Renal pelvis (tissue), 4 donors: ENCODE measurements around the gene DNAJC1. TPM values are rescaled to one million over a fixed set of nuclear protein-coding genes. Genes with fewer than 3 reads are reported as not detected.
"Not testable (repeated sequence)": the region's sequence is repeated elsewhere in the genome, so short reads cannot be mapped to it uniquely, and the experiment has no call there.

Source experiments
- DNase-seq: peaks from one replicate; pipeline ENCODE4 v3.0.0-alpha.2; 2013
- polyA plus RNA-seq, 3 donors: library from polyadenylated mRNA; unstranded; fragments of 120-200 nt; gene quantifications; one replicate each; pipeline ENCODE4 v1.2.1, GENCODE V29; 2013; ENCODE audit not compliant: insufficient read length in 3 of 3

Gene DNAJC1
- polyA plus RNA-seq, 3 donors = 26.0 to 30.0 (median 27.9) TPM

- DNase-seq = no peak
Observed at GRCh38 chr10:21919906-21920305, 83.6 kb downstream of the DNAJC1 start.

- DNase-seq = no peak
Observed at GRCh38 chr10:21919117-21919516, 84.4 kb downstream of the DNAJC1 start.

- DNase-seq = no peak
Observed at GRCh38 chr10:21912625-21913024, 90.9 kb downstream of the DNAJC1 start.

GRCh38 chr10:21910798-21911197 lies 92.7 kb downstream of the DNAJC1 start:
- no peak for DNase-seq

- no peak for DNase-seq
Observed at GRCh38 chr10:21907436-21907835, 96.1 kb downstream of the DNAJC1 start.

GRCh38 chr10:21904930-21905329 lies 98.6 kb downstream of the DNAJC1 start:
- no peak for DNase-seq

GRCh38 chr10:21899736-21900135 lies 103.8 kb downstream of the DNAJC1 start:
- no peak for DNase-seq

- no peak for DNase-seq
Observed at GRCh38 chr10:21895932-21896331, 107.6 kb downstream of the DNAJC1 start.

GRCh38 chr10:21894648-21895342 lies 108.7 kb downstream of the DNAJC1 start:
- no peak for DNase-seq

- DNase-seq = no peak
Observed at GRCh38 chr10:21891439-21891838, 112.1 kb downstream of the DNAJC1 start.

- DNase-seq = no peak
Observed at GRCh38 chr10:21889477-21890275, 113.9 kb downstream of the DNAJC1 start.

GRCh38 chr10:21888959-21889358 lies 114.6 kb downstream of the DNAJC1 start:
- no peak for DNase-seq

- DNase-seq = no peak
Observed at GRCh38 chr10:21885940-21886339, 117.6 kb downstream of the DNAJC1 start.

GRCh38 chr10:21873198-21873597 lies 130.3 kb downstream of the DNAJC1 start:
- DNase-seq = no peak

- not testable (repeated sequence) for DNase-seq
Observed at GRCh38 chr10:21872771-21873170, 130.8 kb downstream of the DNAJC1 start.

GRCh38 chr10:21870849-21871248 lies 132.7 kb downstream of the DNAJC1 start:
- DNase-seq = no peak

- DNase-seq = not testable (repeated sequence)
Observed at GRCh38 chr10:21869087-21869486, 134.4 kb downstream of the DNAJC1 start.

- DNase-seq = no peak
Observed at GRCh38 chr10:21860718-21861117, 142.8 kb downstream of the DNAJC1 start.

GRCh38 chr10:21858455-21858854 lies 145.1 kb downstream of the DNAJC1 start:
- DNase-seq = no peak

GRCh38 chr10:21849607-21850006 lies 153.9 kb downstream of the DNAJC1 start:
- peak; percentile 16 for DNase-seq

GRCh38 chr10:21843645-21844044 lies 159.9 kb downstream of the DNAJC1 start:
- no peak for DNase-seq

- DNase-seq = not testable (repeated sequence)
Observed at GRCh38 chr10:21841273-21841672, 162.3 kb downstream of the DNAJC1 start.

- not testable (repeated sequence) for DNase-seq
Observed at GRCh38 chr10:21837487-21837886, 166.0 kb downstream of the DNAJC1 start.
